Activated T-cell treated with anti-CD3 and anti-CD28 coated beads, Interleukin-2, amount 50 U/mL, for 4 hours (primary cell): ENCODE data around the gene TCF7. TPM values are rescaled to one million over a fixed set of nuclear protein-coding genes. Genes with fewer than 3 reads are reported as not detected.

Source experiments
- ATAC-seq, 2 donors: fragments of 200-7000 bp; cut with Tn5 transposase; one replicate each; pipeline ENCODE4 v1.10.0; 2021
- DNase-seq: peaks from one replicate; pipeline ENCODE4 v3.0.0-alpha.2; 2020
- H3K27me3 Mint-ChIP-seq: one replicate; pipeline ENCODE4 v1.8.0; 2021; ENCODE audit warnings: low read depth, mixed read lengths
- H3K36me3 Mint-ChIP-seq: one replicate; pipeline ENCODE4 v1.8.0; 2022; ENCODE audit warnings: mixed read lengths; ENCODE audit not compliant: insufficient read depth
- H3K4me1 Mint-ChIP-seq: one replicate; pipeline ENCODE4 v1.8.0; 2021; ENCODE audit warnings: low read depth, mixed read lengths
- H3K4me3 Mint-ChIP-seq: one replicate; pipeline ENCODE4 v1.8.0; 2021; ENCODE audit warnings: mild to moderate bottlenecking, moderate library complexity, mixed read lengths
- H3K9me3 Mint-ChIP-seq: one replicate; pipeline ENCODE4 v1.8.0; 2021; ENCODE audit warnings: mixed read lengths
- total RNA-seq, 3 donors: library from RNA; stranded (reverse); gene quantifications; one replicate each; pipeline ENCODE4 v1.2.1, GENCODE V29; 2021

The TCF7 gene
- total RNA-seq, 3 donors from 2014 or later = 34.4 to 49.7 (median 37.3) TPM

- H3K36me3 Mint-ChIP-seq = peaks cover 38% of the 10 kb centered on the region
- peaks cover 79% of the 10 kb centered on the region for H3K4me1 Mint-ChIP-seq
- H3K4me3 Mint-ChIP-seq = no peak overlapping the region
- DNase-seq = peak; percentile 49
- peak; percentile 85 to 88 for ATAC-seq
- no peaks in the 10 kb centered on the region for H3K9me3 Mint-ChIP-seq
- no peaks in the 10 kb centered on the region for H3K27me3 Mint-ChIP-seq
These were observed 24.2 kb downstream of the TCF7 start for GRCh38 chr5:134138416-134139376.

GRCh38 chr5:134139377-134139851, 24.9 kb downstream of the TCF7 start:
- ATAC-seq = no peak
- no peaks in the 10 kb centered on the region for H3K9me3 Mint-ChIP-seq
- no peak overlapping the region for H3K4me3 Mint-ChIP-seq
- H3K36me3 Mint-ChIP-seq = peaks cover 38% of the 10 kb centered on the region
- H3K27me3 Mint-ChIP-seq = no peaks in the 10 kb centered on the region
- H3K4me1 Mint-ChIP-seq = peaks cover 72% of the 10 kb centered on the region
- DNase-seq = no peak

- DNase-seq = no peak
- ATAC-seq = no peak
- Mint-ChIP-seq H3K27me3 (no peaks in the 10 kb centered on the region), H3K9me3 (no peaks in the 10 kb centered on the region), H3K4me1 (peaks cover 69% of the 10 kb centered on the region), H3K4me3 (no peak overlapping the region), H3K36me3 (peaks cover 40% of the 10 kb centered on the region)
These were observed 25.5 kb downstream of the TCF7 start for GRCh38 chr5:134139891-134140469.

- no peak overlapping the region for H3K4me3 Mint-ChIP-seq
- no peaks in the 10 kb centered on the region for H3K9me3 Mint-ChIP-seq
- ATAC-seq = peak; percentile 32 to 44
- peaks cover 65% of the 10 kb centered on the region for H3K4me1 Mint-ChIP-seq
- peaks cover 38% of the 10 kb centered on the region for H3K36me3 Mint-ChIP-seq
- H3K27me3 Mint-ChIP-seq = no peaks in the 10 kb centered on the region
- DNase-seq = peak; percentile 60
These were observed 26.2 kb downstream of the TCF7 start for GRCh38 chr5:134140530-134141201.

- DNase-seq = no peak
- Mint-ChIP-seq H3K36me3 (peaks cover 34% of the 10 kb centered on the region), H3K4me3 (no peak overlapping the region)
These were observed 27.0 kb downstream of the TCF7 start for GRCh38 chr5:134141331-134142050.

GRCh38 chr5:134142052-134142451, 27.6 kb downstream of the TCF7 start:
- H3K27me3 Mint-ChIP-seq = no peaks in the 10 kb centered on the region
- H3K4me3 Mint-ChIP-seq = no peak overlapping the region
- H3K4me1 Mint-ChIP-seq = peaks cover 54% of the 10 kb centered on the region
- DNase-seq (no peak), ATAC-seq (no peak)
- no peaks in the 10 kb centered on the region for H3K9me3 Mint-ChIP-seq
- H3K36me3 Mint-ChIP-seq = peaks cover 34% of the 10 kb centered on the region

More at GRCh38 chr5:134141331-134142050, 27.0 kb downstream of the TCF7 start:
- no peak for ATAC-seq
- no peaks in the 10 kb centered on the region for H3K27me3 Mint-ChIP-seq
- H3K9me3 Mint-ChIP-seq = no peaks in the 10 kb centered on the region
- peaks cover 60% of the 10 kb centered on the region for H3K4me1 Mint-ChIP-seq

GRCh38 chr5:134142806-134143205, 28.3 kb downstream of the TCF7 start:
- H3K9me3 Mint-ChIP-seq = no peaks in the 10 kb centered on the region
- H3K4me1 Mint-ChIP-seq = peaks cover 48% of the 10 kb centered on the region

GRCh38 chr5:134143431-134143830, 28.9 kb downstream of the TCF7 start:
- no peak for ATAC-seq
- Mint-ChIP-seq H3K9me3 (no peaks in the 10 kb centered on the region), H3K27me3 (no peaks in the 10 kb centered on the region), H3K4me1 (peaks cover 42% of the 10 kb centered on the region), H3K4me3 (no peak overlapping the region), H3K36me3 (peaks cover 34% of the 10 kb centered on the region)
- no peak for DNase-seq

More at GRCh38 chr5:134142806-134143205, 28.3 kb downstream of the TCF7 start:
- H3K4me3 Mint-ChIP-seq = no peak overlapping the region
- no peak for DNase-seq
- peaks cover 36% of the 10 kb centered on the region for H3K36me3 Mint-ChIP-seq
- ATAC-seq = no peak
- no peaks in the 10 kb centered on the region for H3K27me3 Mint-ChIP-seq

- no peaks in the 10 kb centered on the region for H3K9me3 Mint-ChIP-seq
- ATAC-seq (no peak), DNase-seq (no peak)
- H3K4me1 Mint-ChIP-seq = peaks cover 37% of the 10 kb centered on the region
- peaks cover 33% of the 10 kb centered on the region for H3K36me3 Mint-ChIP-seq
- H3K4me3 Mint-ChIP-seq = no peak overlapping the region
- H3K27me3 Mint-ChIP-seq = no peaks in the 10 kb centered on the region
These were observed 29.8 kb downstream of the TCF7 start for GRCh38 chr5:134143944-134144941.

- H3K9me3 Mint-ChIP-seq = no peaks in the 10 kb centered on the region
- ATAC-seq (no peak), DNase-seq (no peak)
- H3K27me3 Mint-ChIP-seq = no peaks in the 10 kb centered on the region
- no peak overlapping the region for H3K4me3 Mint-ChIP-seq
- H3K36me3 Mint-ChIP-seq = peaks cover 34% of the 10 kb centered on the region
- peaks cover 35% of the 10 kb centered on the region for H3K4me1 Mint-ChIP-seq
These were observed 30.7 kb downstream of the TCF7 start for GRCh38 chr5:134145041-134145757.

- no peaks in the 10 kb centered on the region for H3K9me3 Mint-ChIP-seq
- peaks cover 35% of the 10 kb centered on the region for H3K4me1 Mint-ChIP-seq
- no peak overlapping the region for H3K4me3 Mint-ChIP-seq
- ATAC-seq = peak; percentile 78 to 79
- peaks cover 32% of the 10 kb centered on the region for H3K36me3 Mint-ChIP-seq
- no peaks in the 10 kb centered on the region for H3K27me3 Mint-ChIP-seq
- DNase-seq = peak; percentile 87
These were observed 31.5 kb downstream of the TCF7 start for GRCh38 chr5:134145779-134146581.
